Measurements from ENCODE around the gene MRPS9.

DNA sequence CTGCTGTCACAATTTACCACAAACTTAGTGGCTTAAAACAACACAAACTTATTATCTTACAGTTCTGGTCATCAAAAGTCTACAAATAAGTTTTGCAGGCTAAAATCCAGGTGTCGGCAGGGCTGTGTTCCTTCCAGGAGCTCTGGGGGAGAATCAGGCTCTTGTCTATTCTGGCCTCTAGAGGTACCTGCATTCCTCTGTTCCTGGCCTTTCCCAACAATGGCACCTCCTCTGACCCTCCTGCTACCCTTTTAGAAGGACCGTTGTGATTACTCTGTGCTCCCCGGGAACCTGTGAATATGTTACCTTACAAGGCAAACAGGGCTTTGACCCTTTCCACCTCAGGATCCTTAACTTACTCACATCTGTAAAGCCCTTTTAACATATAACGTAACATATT is 98.5 kb downstream of the MRPS9 start:
- no peak for TF ChIP-seq TAF1 (IDR thresholded peaks at IDR 0.05; ENCODE audit: borderline replicate concordance, low read depth, low read length)
- TF ChIP-seq POLR2AphosphoS5 (IDR thresholded peaks at IDR 0.05; ENCODE audit: low read depth, low read length) = no peak
- TF ChIP-seq POLR2A (IDR thresholded peaks at IDR 0.05; ENCODE audit: low read depth, low read length) = no peak
